Smooth muscle cell (in vitro differentiated cells): Measurements from ENCODE around the gene C1QTNF3. TPM values are rescaled to one million over a fixed set of nuclear protein-coding genes. Genes with fewer than 3 reads are reported as not detected.

Source experiments
- DNase-seq: peaks from one replicate; lab custom pipeline; 2025; ENCODE audit not compliant: unreplicated experiment; lab: John Stamatoyannopoulos, UW
- H2AFZ ChIP-seq: fragments of 200-600 bp; sonication (generic); 2 replicates; pipeline ENCODE4 v1.6.0; 2016; ENCODE audit warnings: antibody characterized with exemption, low read depth, mild to moderate bottlenecking
- H3F3A ChIP-seq: fragments of 200-600 bp; sonication (generic); 2 replicates; pipeline ENCODE4 v1.6.0; 2017; ENCODE audit warnings: antibody characterized with exemption, low read depth
- H3K27ac ChIP-seq: fragments of 200-600 bp; sonication (generic); 2 replicates; pipeline ENCODE4 v1.5.1; 2016; ENCODE audit warnings: low read depth, mild to moderate bottlenecking
- H3K27me3 ChIP-seq: fragments of 200-600 bp; sonication (generic); 2 replicates; pipeline ENCODE4 v1.6.1; 2016; ENCODE audit warnings: low read depth, mild to moderate bottlenecking
- H3K36me3 ChIP-seq: fragments of 200-600 bp; sonication (generic); 2 replicates; pipeline ENCODE4 v1.5.1; 2016; ENCODE audit warnings: low read depth
- H3K4me1 ChIP-seq: fragments of 200-600 bp; sonication (generic); 2 replicates; pipeline ENCODE4 v1.5.1; 2016; ENCODE audit warnings: low read depth
- H3K4me2 ChIP-seq: fragments of 200-600 bp; sonication (generic); 2 replicates; pipeline ENCODE4 v1.6.0; 2016; ENCODE audit warnings: mild to moderate bottlenecking
- H3K4me3 ChIP-seq: fragments of 200-600 bp; sonication (generic); 2 replicates; pipeline ENCODE4 v1.5.1; 2016; ENCODE audit warnings: mild to moderate bottlenecking
- H3K79me2 ChIP-seq: fragments of 200-600 bp; sonication (generic); 2 replicates; pipeline ENCODE4 v1.6.0; 2016; ENCODE audit warnings: low read depth, mild to moderate bottlenecking
- H3K9ac ChIP-seq: fragments of 200-600 bp; sonication (generic); 2 replicates; pipeline ENCODE4 v1.6.0; 2016; ENCODE audit warnings: low read depth
- H3K9me3 ChIP-seq: fragments of 200-600 bp; sonication (generic); replicated peaks from 2 replicates; pipeline ENCODE4 v1.5.1; 2016; ENCODE audit warnings: low read depth
- H4K20me1 ChIP-seq: fragments of 200-600 bp; sonication (generic); 2 replicates; pipeline ENCODE4 v1.6.0; 2016; ENCODE audit warnings: low read depth
- CTCF ChIP-seq: fragments of 200-600 bp; sonication (generic); IDR thresholded peaks from 2 replicates; pipeline ENCODE4 v1.5.1; 2017; ENCODE audit warnings: borderline replicate concordance, mild to moderate bottlenecking, antibody characterized with exemption; ENCODE audit not compliant: insufficient read depth, poor library complexity, severe bottlenecking
- WGBS: methylation state at CpG from one replicate; pipeline ENCODE4 v1.1.7; 2016; ENCODE audit warnings: low lambda C conversion rate; 5-methylcytosine and 5-hydroxymethylcytosine counted together
- polyA plus RNA-seq: library from polyadenylated mRNA; unstranded; fragments of >200 nt; fragmentation: Nextera tagmentation; extraction: Ambion mirVana; gene quantifications from 2 replicates; pipeline ENCODE4 v1.2.1, GENCODE V29; 2016
- small RNA-seq: library from RNA; depleted of rRNA; stranded (forward); fragments of <200 nt; gene quantifications from one replicate; pipeline ENCODE3, GENCODE V24; 2014
- total RNA-seq: library from RNA; depleted of rRNA; stranded (reverse); fragments of >200 nt; gene quantifications from 2 replicates; pipeline ENCODE4 v1.2.3, GENCODE V29; 2014

Gene C1QTNF3
- total and polyA plus RNA-seq, 2 experiments from 2014 or later = 3.7 to 4.8 TPM

DNA sequence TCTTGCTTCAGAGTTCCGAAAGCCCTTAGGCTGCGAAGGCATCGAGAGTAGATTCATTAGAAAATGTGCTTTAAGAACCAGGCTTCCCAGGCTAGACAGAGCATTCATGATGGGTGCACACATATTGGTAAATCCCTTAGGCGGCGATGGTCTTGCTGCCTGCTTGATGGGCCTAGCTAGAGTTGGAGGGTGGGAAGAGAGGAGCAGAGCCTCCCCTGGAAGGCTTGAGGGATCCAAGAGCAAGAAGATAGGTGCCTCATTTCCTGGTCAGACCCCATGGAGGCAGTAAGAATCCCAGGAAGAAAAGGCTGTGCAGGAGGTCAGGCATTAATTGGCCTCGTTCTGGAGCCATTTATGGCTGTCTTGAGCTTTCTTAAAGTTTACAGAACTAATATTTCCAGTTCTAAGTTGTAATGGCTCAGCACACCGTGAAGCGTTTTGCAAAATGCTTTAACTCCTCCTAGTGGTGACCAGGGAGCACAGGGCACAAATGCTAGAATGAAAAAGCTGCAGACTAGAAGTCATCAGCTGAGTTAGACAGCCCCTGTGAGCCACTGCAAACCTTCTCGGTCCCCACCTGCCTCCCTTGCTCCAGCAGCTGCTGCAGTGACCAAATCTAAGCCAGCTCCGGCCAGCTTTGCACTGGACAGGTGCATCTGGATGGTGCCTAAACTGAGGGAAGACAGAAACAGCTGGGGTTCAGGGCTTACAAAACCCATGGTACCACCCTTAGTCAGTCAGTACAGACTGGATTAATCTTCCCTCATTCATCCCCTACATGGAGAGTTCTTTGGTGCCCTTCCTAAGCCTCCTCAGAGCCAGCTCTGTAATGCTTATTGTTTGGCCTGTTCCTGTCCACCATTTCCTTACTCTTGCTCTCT lies 73.2 kb downstream of the C1QTNF3 start:
- Histone ChIP-seq H3K36me3 (no peaks in the 10 kb centered on the region), H3K9ac (no peak overlapping the region), H3K4me1 (no peaks in the 10 kb centered on the region), H2AFZ (no peak overlapping the region), H3K27me3 (no peaks in the 10 kb centered on the region), H3K4me3 (no peak overlapping the region), H3K79me2 (no peaks in the 10 kb centered on the region), H3K4me2 (no peak overlapping the region), H3K9me3 (no peaks in the 10 kb centered on the region), H4K20me1 (no peaks in the 10 kb centered on the region), H3K27ac (no peak overlapping the region), H3F3A (no peaks in the 10 kb centered on the region)
- DNase-seq = no peak
- WGBS = 47% methylated on average over 10 of the region's 10 CpGs
- peak; percentile 75 for TF ChIP-seq CTCF

GRCh38 chr5:33968211-33969005 lies 74.6 kb downstream of the C1QTNF3 start:
- no peaks in the 10 kb centered on the region for H3K27me3 ChIP-seq
- no peaks in the 10 kb centered on the region for H3K36me3 ChIP-seq
- no peaks in the 10 kb centered on the region for H3F3A ChIP-seq
- no peaks in the 10 kb centered on the region for H3K9me3 ChIP-seq
- H3K9ac ChIP-seq = no peak overlapping the region
- H3K27ac ChIP-seq = no peak overlapping the region
- no peak overlapping the region for H3K4me2 ChIP-seq
- H4K20me1 ChIP-seq = no peaks in the 10 kb centered on the region
- H3K4me1 ChIP-seq = no peaks in the 10 kb centered on the region
- no peak for TF ChIP-seq CTCF
- H3K4me3 ChIP-seq = no peak overlapping the region
- no peak overlapping the region for H2AFZ ChIP-seq
- no peak for DNase-seq
- H3K79me2 ChIP-seq = no peaks in the 10 kb centered on the region
- WGBS = 71% methylated on average over 3 of the region's 3 CpGs

Small RNA genes lying within 50 kb of the gene (small RNA-seq; reads per million reads assigned to genes)
- gene AC139783.1 = not detected

Other genes starting within 250 kb of the C1QTNF3 start
- gene ADAMTS12, start 151.2 kb downstream of the C1QTNF3 start, total RNA-seq = 84.9 and 97.4 TPM in 2 replicates
- gene ADAMTS12, start 151.2 kb downstream of the C1QTNF3 start, polyA plus RNA-seq = 21.4 and 34.3 TPM in 2 replicates
- 0.54 TPM in 1 of 2 replicates, not detected in the other for gene RXFP3, start 106.8 kb downstream of the C1QTNF3 start, total RNA-seq
- gene RXFP3, start 106.8 kb downstream of the C1QTNF3 start, polyA plus RNA-seq = 0.16 TPM in 1 of 2 replicates, not detected in the other
- 0.09 and 0.36 TPM in 2 replicates for gene SLC45A2, start 58.5 kb downstream of the C1QTNF3 start, total RNA-seq
- gene SLC45A2, start 58.5 kb downstream of the C1QTNF3 start, polyA plus RNA-seq = 0.59 TPM in 1 of 2 replicates, not detected in the other
- 13.8 and 14.5 TPM in 2 replicates for gene AMACR, start 35.2 kb downstream of the C1QTNF3 start, total RNA-seq
- 14.1 and 14.5 TPM in 2 replicates for gene AMACR, start 35.2 kb downstream of the C1QTNF3 start, polyA plus RNA-seq